ENCODE results near the gene ADH1C.

ADH1C gene

GRCh38 chr4:99339172-99339571, 13.4 kb downstream of the ADH1C start:
- H3K4me3 ChIP-seq (replicated peaks in 1 of 2; ENCODE audit: low read depth in 2 of 2, low read length in 2 of 2), result no peak overlapping the region
- no peak for DNase-seq (ENCODE audit: low read depth in 2 of 2)
- TF ChIP-seq, protein P1, sequence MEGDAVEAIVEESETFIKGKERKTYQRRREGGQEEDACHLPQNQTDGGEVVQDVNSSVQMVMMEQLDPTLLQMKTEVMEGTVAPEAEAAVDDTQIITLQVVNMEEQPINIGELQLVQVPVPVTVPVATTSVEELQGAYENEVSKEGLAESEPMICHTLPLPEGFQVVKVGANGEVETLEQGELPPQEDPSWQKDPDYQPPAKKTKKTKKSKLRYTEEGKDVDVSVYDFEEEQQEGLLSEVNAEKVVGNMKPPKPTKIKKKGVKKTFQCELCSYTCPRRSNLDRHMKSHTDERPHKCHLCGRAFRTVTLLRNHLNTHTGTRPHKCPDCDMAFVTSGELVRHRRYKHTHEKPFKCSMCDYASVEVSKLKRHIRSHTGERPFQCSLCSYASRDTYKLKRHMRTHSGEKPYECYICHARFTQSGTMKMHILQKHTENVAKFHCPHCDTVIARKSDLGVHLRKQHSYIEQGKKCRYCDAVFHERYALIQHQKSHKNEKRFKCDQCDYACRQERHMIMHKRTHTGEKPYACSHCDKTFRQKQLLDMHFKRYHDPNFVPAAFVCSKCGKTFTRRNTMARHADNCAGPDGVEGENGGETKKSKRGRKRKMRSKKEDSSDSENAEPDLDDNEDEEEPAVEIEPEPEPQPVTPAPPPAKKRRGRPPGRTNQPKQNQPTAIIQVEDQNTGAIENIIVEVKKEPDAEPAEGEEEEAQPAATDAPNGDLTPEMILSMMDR (IDR thresholded peaks at IDR 0.05; ENCODE audit: low read depth, low read length), result no peak

- no peak overlapping the region for H3K4me3 ChIP-seq (replicated peaks in 1 of 2; ENCODE audit: low read depth in 2 of 2, low read length in 2 of 2)
- DNase-seq (ENCODE audit: low read depth in 2 of 2), result no peak
- TF ChIP-seq, protein P1 (IDR thresholded peaks at IDR 0.05; ENCODE audit: low read depth, low read length), result no peak
Measured at GRCh38 chr4:99336553-99336952, 16.0 kb downstream of the ADH1C start.

DNA sequence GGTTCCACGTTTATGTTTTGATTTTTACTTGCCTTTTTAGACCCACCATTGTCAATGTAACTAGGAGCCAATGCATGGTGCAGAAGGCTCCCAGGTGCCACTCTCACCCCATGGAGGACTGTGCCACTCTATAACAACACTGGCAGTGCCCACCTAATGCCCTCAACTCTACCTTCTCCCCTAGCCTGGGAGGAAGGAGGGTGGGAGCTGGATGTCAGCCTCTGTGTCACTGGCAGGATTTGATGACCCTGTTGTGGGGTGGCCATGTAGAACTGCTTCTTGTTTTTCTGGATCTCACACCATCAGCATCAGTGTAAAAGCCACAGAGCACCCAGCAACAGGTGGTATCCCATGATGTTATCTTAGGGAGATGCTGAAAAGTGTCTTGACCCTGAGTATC, 17.7 kb downstream of the ADH1C start:
- no peak for DNase-seq (ENCODE audit: low read depth in 2 of 2)

DNA sequence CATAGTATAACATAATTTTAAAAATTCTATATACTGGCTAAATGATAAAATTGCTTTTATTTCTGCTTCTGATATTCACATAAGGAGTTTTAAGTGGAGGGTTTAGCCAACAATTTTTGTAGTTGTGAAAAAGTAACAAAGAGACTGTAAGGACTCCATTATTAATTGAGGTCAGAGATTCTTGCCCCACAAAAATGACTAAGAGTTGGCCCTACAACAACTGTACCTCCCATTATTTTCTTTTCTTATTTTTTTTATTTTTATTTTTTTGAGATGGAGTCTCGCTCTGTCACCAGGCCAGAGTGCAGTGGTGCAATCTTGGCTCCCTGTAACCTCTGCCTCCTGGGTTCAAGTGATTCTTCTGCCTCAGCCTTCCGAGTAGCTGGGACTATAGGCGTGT, 21.9 kb downstream of the ADH1C start:
- H3K4me3 ChIP-seq (replicated peaks in 1 of 2; ENCODE audit: low read depth in 2 of 2, low read length in 2 of 2), result no peak overlapping the region
- DNase-seq (ENCODE audit: low read depth in 2 of 2), result peak in 1 of 2 donors; percentile 22
- TF ChIP-seq, protein P1 (IDR thresholded peaks at IDR 0.05; ENCODE audit: low read depth, low read length), result no peak

More for the DNA sequence above, 17.7 kb downstream of the ADH1C start:
- no peak overlapping the region for H3K4me3 ChIP-seq (replicated peaks in 1 of 2; ENCODE audit: low read depth in 2 of 2, low read length in 2 of 2)
- TF ChIP-seq, protein P1 (IDR thresholded peaks at IDR 0.05; ENCODE audit: low read depth, low read length), result no peak

GRCh38 chr4:99329876-99330275, 22.7 kb downstream of the ADH1C start:
- H3K4me3 ChIP-seq (replicated peaks in 1 of 2; ENCODE audit: low read depth in 2 of 2, low read length in 2 of 2), result no peak overlapping the region
- DNase-seq (ENCODE audit: low read depth in 2 of 2), result no peak
- TF ChIP-seq, protein P1 (IDR thresholded peaks at IDR 0.05; ENCODE audit: low read depth, low read length), result no peak

GRCh38 chr4:99324979-99325378, 27.6 kb downstream of the ADH1C start:
- DNase-seq (ENCODE audit: low read depth in 2 of 2), result peak; percentile 87 to 94
- TF ChIP-seq, protein P1 (IDR thresholded peaks at IDR 0.05; ENCODE audit: low read depth, low read length), result no peak

DNA sequence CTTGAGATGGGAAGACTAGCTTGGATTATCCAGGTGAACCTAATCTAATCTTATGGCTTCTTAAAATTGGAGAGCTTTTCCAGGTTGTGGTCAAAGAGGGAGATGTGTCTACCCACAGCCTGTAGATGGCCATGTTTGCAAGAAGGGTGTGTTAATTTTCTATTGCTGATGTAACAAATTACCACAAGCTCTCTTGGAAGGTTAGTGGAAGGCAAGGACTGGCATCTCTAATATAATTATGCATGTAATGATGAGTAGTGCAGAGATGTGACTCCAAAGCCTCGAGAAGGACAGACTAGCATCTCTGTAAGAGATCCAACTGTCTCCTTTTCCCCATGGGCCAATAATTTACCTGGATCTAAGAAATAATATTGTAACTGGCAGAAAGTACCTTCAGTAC, 28.2 kb downstream of the ADH1C start:
- DNase-seq (ENCODE audit: low read depth in 2 of 2), result peak in 1 of 2 donors; percentile 10
- no peak overlapping the region for H3K4me3 ChIP-seq (replicated peaks in 1 of 2; ENCODE audit: low read depth in 2 of 2, low read length in 2 of 2)
- TF ChIP-seq, protein P1 (IDR thresholded peaks at IDR 0.05; ENCODE audit: low read depth, low read length), result no peak

More at GRCh38 chr4:99324979-99325378, 27.6 kb downstream of the ADH1C start:
- H3K4me3 ChIP-seq (replicated peaks in 1 of 2; ENCODE audit: low read depth in 2 of 2, low read length in 2 of 2), result no peak overlapping the region
